Astrocyte (in vitro differentiated cells and primary cell): Measurements from ENCODE around the gene PRRT1.

ENCODE experiments used
- EZH2 ChIP-seq: IDR thresholded peaks from 2 replicates; pipeline ENCODE4 v1.6.1; 2012; ENCODE audit warnings: mild to moderate bottlenecking, low read length, inconsistent platforms; ENCODE audit not compliant: insufficient read depth
- TF ChIP-seq, protein P1 (sequence below): IDR thresholded peaks from 2 replicates; pipeline ENCODE4 v1.5.1; 2011; ENCODE audit warnings: low read depth, mild to moderate bottlenecking, inconsistent platforms, low read length, moderate library complexity; ENCODE audit not compliant: insufficient read depth

DNA sequence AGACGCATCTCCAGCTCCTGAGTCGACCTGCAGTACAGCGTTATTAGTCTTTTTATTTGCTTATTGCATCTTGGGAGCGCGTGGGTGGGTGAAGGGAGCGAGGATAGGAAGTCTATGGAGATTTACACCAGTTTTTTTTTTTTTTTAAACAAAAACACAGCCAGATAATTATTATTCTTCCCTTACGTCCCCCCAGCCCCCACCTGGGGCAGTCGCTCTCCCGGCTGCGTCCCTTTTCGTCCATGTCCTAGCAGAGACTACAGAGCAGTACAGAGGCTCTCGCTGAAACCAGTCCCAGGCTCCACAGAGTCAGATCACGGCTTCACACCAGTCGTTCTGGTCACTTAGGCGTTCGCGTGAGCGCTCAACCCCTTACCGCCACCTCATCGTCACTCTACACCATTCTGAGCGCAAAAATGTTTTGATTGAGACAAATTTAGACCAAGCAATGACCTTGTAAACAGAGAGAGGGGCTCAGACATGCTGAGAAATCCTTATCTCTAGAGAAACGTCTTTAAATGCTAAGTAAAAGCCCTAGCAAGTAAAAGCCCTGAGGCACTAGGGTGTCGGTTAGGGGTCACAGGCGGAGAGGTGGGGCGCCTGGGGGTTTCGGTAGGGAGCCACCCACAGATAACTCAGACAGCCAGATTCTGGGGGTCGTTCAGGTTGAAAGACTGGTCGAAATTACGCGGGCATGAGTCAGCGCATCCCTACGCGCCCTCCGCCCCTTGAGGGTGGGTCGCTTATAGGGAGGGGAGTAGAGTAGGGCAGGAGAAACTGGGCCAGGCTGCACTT is 1.2 kb upstream of the PRRT1 start:
- TF ChIP-seq, protein P1, sequence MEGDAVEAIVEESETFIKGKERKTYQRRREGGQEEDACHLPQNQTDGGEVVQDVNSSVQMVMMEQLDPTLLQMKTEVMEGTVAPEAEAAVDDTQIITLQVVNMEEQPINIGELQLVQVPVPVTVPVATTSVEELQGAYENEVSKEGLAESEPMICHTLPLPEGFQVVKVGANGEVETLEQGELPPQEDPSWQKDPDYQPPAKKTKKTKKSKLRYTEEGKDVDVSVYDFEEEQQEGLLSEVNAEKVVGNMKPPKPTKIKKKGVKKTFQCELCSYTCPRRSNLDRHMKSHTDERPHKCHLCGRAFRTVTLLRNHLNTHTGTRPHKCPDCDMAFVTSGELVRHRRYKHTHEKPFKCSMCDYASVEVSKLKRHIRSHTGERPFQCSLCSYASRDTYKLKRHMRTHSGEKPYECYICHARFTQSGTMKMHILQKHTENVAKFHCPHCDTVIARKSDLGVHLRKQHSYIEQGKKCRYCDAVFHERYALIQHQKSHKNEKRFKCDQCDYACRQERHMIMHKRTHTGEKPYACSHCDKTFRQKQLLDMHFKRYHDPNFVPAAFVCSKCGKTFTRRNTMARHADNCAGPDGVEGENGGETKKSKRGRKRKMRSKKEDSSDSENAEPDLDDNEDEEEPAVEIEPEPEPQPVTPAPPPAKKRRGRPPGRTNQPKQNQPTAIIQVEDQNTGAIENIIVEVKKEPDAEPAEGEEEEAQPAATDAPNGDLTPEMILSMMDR = no peak
- TF ChIP-seq EZH2 = no peak
